ENCODE data around the gene BRWD1. TPM values are rescaled to one million over a fixed set of nuclear protein-coding genes. Genes with fewer than 3 reads are reported as not detected.

Gene BRWD1
- total RNA-seq, 4 donors from 2014 or later = 55.0 to 104 (median 67.9) TPM

DNA sequence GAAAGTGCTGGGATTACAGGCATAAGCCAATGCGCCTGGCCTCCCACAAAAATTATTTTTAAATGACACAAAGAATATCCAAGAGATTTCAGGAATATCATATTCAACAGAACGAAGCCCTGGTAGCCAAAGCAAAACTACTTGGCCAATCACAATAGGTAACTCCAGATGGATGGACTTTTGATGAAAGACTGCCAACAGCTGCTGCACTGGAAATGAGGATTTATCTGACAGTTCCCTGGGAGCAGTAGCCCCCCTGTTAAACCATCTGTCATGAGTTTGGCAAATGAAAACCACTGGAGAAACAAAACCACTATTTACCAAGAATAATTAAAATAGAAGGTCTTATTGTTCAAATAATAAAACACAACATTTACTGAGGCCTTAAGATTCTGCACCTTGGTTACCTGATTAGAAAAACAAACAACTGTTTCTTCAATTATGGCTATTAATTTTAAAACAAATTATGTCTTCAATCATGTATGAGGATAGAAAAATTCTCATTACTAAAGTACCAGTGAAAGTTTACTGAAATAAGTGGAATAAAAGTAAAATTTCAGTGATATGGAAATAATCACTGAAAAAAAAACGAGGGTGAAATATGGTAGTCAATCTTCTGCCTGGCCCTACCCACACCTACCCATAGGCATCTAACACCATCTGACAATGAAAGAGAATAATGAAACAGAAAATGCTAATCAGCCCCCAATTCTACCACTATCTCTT lies 95.9 kb downstream of the BRWD1 start:
- Histone ChIP-seq H3K27ac (replicated peaks in 1 of 4) (no peak overlapping the region), H3K27me3 (no peaks in the 10 kb centered on the region), H3K4me3 (no peak overlapping the region), H3K4me1 (no peaks in the 10 kb centered on the region), H3K9me3 (no peaks in the 10 kb centered on the region), H3K36me3 (peaks cover 11 to 97% (median 53%) of the 10 kb centered on the region in 4 donors)
- 80% methylated on average over 3 of the region's 3 CpGs for WGBS
- no peak for DNase-seq (ENCODE audit: extremely low spot score)
- TF ChIP-seq EP300 (IDR thresholded peaks at IDR 0.05) = no peak
- TF ChIP-seq POLR2A (IDR thresholded peaks at IDR 0.05; ENCODE audit: low read depth) = no peak
- TF ChIP-seq POLR2AphosphoS5 (IDR thresholded peaks at IDR 0.05) = no peak
- TF ChIP-seq, protein P1, sequence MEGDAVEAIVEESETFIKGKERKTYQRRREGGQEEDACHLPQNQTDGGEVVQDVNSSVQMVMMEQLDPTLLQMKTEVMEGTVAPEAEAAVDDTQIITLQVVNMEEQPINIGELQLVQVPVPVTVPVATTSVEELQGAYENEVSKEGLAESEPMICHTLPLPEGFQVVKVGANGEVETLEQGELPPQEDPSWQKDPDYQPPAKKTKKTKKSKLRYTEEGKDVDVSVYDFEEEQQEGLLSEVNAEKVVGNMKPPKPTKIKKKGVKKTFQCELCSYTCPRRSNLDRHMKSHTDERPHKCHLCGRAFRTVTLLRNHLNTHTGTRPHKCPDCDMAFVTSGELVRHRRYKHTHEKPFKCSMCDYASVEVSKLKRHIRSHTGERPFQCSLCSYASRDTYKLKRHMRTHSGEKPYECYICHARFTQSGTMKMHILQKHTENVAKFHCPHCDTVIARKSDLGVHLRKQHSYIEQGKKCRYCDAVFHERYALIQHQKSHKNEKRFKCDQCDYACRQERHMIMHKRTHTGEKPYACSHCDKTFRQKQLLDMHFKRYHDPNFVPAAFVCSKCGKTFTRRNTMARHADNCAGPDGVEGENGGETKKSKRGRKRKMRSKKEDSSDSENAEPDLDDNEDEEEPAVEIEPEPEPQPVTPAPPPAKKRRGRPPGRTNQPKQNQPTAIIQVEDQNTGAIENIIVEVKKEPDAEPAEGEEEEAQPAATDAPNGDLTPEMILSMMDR (IDR thresholded peaks at IDR 0.05) = no peak
- intact Hi-C loops (cut with DNase I) = loop anchor here (10.0 kb wide), 1 partner anchor 47 kb away; no protein-coding TSS in a partner anchor

DNA sequence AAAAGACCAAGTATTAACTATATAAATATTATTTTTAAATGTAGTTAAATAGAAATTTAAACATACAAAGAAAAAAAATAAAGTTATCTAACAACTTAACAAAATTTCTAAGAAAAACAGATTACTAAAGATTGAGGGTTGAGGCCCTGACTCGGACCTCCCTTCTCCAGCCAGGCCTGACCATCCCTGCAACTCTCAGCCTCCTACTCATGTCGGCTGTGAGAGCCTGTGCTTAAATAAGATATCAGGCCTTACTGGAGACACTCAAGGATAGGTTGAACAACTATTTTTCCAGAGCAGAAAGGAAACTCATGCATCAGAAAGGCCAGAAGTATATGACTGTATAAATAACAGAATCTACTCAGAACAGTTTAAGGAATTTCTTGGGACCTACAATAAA lies 97.1 kb downstream of the BRWD1 start:
- no peaks in the 10 kb centered on the region for H3K4me1 ChIP-seq
- no peak overlapping the region for H3K27ac ChIP-seq (replicated peaks in 1 of 4)
- H3K4me3 ChIP-seq = no peak overlapping the region
- peaks cover 13 to 96% (median 59%) of the 10 kb centered on the region in 4 donors for H3K36me3 ChIP-seq
- H3K9me3 ChIP-seq = no peaks in the 10 kb centered on the region
- no peak for DNase-seq (ENCODE audit: extremely low spot score)
- H3K27me3 ChIP-seq = no peaks in the 10 kb centered on the region
- TF ChIP-seq, protein P1 (IDR thresholded peaks at IDR 0.05) = no peak
- TF ChIP-seq POLR2A (IDR thresholded peaks at IDR 0.05; ENCODE audit: low read depth) (no peak), POLR2AphosphoS5 (IDR thresholded peaks at IDR 0.05) (no peak), EP300 (IDR thresholded peaks at IDR 0.05) (no peak)
- intact Hi-C loops (cut with DNase I) = loop anchor here (10.0 kb wide), 1 partner anchor 49 kb away; no protein-coding TSS in a partner anchor
- WGBS = 76% methylated on average over 2 of the region's 2 CpGs

DNA sequence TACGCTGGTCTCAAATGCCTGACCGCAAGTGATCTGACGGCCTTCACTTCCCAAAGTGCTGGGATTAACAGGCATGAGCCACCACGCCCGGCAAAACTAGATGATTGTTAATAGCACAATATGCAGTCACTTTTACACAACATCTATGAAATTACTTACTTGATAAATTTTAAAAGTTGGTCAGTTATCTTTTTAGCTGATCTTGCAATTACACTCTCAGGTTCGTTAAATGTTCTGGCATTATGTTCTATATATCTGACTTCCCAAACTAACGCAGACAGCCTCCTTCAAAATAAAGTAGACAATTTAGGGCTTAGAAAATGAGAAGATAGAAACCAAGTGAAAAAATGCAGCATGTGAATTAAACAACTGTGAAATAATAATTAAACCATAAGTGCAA lies 98.4 kb downstream of the BRWD1 start:
- intact Hi-C loops (cut with DNase I) = loop anchor here (10.0 kb wide), 1 partner anchor 50 kb away; no protein-coding TSS in a partner anchor
- Histone ChIP-seq H3K36me3 (peaks cover 13 to 96% (median 62%) of the 10 kb centered on the region in 4 donors), H3K9me3 (no peaks in the 10 kb centered on the region), H3K4me3 (no peak overlapping the region), H3K27ac (replicated peaks in 1 of 4) (no peak overlapping the region), H3K27me3 (no peaks in the 10 kb centered on the region), H3K4me1 (peaks cover 0 to 6% (median 4%) of the 10 kb centered on the region in 4 donors)
- TF ChIP-seq EP300 (IDR thresholded peaks at IDR 0.05) = no peak
- no peak for TF ChIP-seq POLR2AphosphoS5 (IDR thresholded peaks at IDR 0.05)
- no peak for TF ChIP-seq POLR2A (IDR thresholded peaks at IDR 0.05; ENCODE audit: low read depth)
- TF ChIP-seq, protein P1 (IDR thresholded peaks at IDR 0.05) = no peak
- no peak for DNase-seq (ENCODE audit: extremely low spot score)
- WGBS = 95% methylated on average over 7 of the region's 7 CpGs

DNA sequence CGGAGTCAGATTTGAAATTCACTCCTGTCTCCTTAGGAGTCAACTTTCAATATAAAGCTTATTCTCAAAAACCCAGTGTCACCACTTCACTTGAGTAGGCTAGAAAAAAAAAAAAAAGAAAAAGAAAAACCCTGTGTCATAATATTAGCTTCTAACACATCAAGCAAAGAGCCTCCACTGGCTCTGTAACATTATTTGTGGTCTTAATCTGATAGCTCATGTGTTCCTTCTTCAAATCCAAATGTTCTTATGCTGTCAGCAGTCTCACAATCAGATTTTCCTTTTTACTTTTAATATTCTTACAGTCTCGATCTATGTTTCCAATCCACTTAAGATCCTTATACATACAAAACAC lies 104.1 kb downstream of the BRWD1 start:
- intact Hi-C loops (cut with DNase I) = no loop called here

More for the DNA sequence above, 104.1 kb downstream of the BRWD1 start:
- Histone ChIP-seq H3K9me3 (no peaks in the 10 kb centered on the region), H3K4me1 (peaks cover 0 to 11% (median 7%) of the 10 kb centered on the region in 4 donors), H3K27ac (replicated peaks in 1 of 4) (no peak overlapping the region), H3K27me3 (no peaks in the 10 kb centered on the region), H3K4me3 (no peak overlapping the region), H3K36me3 (peaks cover 29 to 97% (median 64%) of the 10 kb centered on the region in 4 donors)
- no peak for DNase-seq (ENCODE audit: extremely low spot score)
- TF ChIP-seq POLR2A (IDR thresholded peaks at IDR 0.05; ENCODE audit: low read depth) (no peak), EP300 (IDR thresholded peaks at IDR 0.05) (no peak), POLR2AphosphoS5 (IDR thresholded peaks at IDR 0.05) (no peak)
- TF ChIP-seq, protein P1 (IDR thresholded peaks at IDR 0.05) = no peak
- 89% methylated on average over 2 of the region's 2 CpGs for WGBS

All from esophagus muscularis mucosa (tissue), 4 donors.